ENCODE measurements around the gene RPS6KA6.

RPS6KA6 gene

DNA sequence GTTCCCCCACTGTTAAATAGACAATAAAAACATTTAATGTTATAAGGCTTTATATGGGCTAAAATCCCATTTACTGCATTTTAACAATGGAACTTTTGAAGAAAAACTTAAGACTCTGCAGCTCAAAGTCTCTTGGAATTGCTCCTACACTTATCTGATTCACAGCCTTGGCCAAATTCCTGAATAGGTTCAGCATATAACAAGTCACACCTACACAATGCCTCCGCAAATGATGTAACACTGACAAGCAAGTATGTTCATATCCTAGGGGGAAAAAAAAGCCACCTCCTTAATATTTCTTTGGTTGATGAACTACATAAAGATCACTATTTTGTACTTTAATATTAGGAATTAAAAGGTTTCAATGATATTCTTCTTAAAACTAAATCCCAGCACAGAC lies 34.5 kb downstream of the RPS6KA6 start (continued):
- TF ChIP-seq TCF4 (CRISPR knock-in tag; IDR thresholded peaks at IDR 0.05; ENCODE audit: borderline replicate concordance) = no peak
- no peak for TF ChIP-seq ESRRG (CRISPR knock-in tag; IDR thresholded peaks at IDR 0.05)
- TF ChIP-seq, protein P1, sequence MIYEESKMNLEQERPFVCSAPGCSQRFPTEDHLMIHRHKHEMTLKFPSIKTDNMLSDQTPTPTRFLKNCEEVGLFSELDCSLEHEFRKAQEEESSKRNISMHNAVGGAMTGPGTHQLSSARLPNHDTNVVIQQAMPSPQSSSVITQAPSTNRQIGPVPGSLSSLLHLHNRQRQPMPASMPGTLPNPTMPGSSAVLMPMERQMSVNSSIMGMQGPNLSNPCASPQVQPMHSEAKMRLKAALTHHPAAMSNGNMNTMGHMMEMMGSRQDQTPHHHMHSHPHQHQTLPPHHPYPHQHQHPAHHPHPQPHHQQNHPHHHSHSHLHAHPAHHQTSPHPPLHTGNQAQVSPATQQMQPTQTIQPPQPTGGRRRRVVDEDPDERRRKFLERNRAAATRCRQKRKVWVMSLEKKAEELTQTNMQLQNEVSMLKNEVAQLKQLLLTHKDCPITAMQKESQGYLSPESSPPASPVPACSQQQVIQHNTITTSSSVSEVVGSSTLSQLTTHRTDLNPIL (CRISPR knock-in tag; IDR thresholded peaks at IDR 0.05; ENCODE audit: low read depth) = no peak

DNA sequence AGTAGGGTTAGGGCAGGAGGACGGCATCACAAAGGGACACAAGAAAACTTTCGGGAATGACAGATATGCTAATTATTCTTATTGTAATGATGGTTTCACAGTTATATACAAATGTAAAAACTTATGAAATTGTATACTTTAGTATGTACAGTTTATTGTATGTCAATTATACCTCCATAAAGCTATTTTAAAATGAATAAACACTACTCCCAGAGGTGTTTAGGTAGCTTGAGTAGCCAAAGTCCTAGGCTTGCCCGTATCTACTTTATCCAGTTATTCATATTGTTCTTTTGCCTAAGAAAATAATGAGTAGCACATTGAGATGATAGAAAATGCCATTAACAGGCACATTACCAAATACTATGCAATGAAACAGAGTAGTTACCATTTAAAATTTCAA lies 43.0 kb downstream of the RPS6KA6 start:
- no peak for ATAC-seq
- no peak for TF ChIP-seq ZNF565 (CRISPR knock-in tag; conservative IDR thresholded peaks at IDR 0.05; ENCODE audit: low read depth)
- TF ChIP-seq TCF4 (CRISPR knock-in tag; IDR thresholded peaks at IDR 0.05; ENCODE audit: borderline replicate concordance) = no peak
- no peak for TF ChIP-seq TOX (CRISPR knock-in tag; IDR thresholded peaks at IDR 0.05; ENCODE audit: borderline replicate concordance)
- TF ChIP-seq, protein P2, sequence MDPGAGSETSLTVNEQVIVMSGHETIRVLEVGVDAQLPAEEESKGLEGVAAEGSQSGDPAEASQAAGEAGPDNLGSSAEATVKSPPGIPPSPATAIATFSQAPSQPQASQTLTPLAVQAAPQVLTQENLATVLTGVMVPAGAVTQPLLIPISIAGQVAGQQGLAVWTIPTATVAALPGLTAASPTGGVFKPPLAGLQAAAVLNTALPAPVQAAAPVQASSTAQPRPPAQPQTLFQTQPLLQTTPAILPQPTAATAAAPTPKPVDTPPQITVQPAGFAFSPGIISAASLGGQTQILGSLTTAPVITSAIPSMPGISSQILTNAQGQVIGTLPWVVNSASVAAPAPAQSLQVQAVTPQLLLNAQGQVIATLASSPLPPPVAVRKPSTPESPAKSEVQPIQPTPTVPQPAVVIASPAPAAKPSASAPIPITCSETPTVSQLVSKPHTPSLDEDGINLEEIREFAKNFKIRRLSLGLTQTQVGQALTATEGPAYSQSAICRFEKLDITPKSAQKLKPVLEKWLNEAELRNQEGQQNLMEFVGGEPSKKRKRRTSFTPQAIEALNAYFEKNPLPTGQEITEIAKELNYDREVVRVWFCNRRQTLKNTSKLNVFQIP (CRISPR knock-in tag; IDR thresholded peaks at IDR 0.05; ENCODE audit: borderline replicate concordance, low read depth) = no peak
- TF ChIP-seq ESRRG (CRISPR knock-in tag; IDR thresholded peaks at IDR 0.05) = no peak
- TF ChIP-seq RARB (CRISPR knock-in tag; IDR thresholded peaks at IDR 0.05) = no peak
- TF ChIP-seq ZC3H10 (CRISPR knock-in tag; IDR thresholded peaks at IDR 0.05) = no peak
- no peak for TF ChIP-seq ZFP30 (CRISPR knock-in tag; IDR thresholded peaks at IDR 0.05)
- TF ChIP-seq ARNTL (CRISPR knock-in tag; IDR thresholded peaks at IDR 0.05; ENCODE audit: borderline replicate concordance, low read depth) = no peak
- no peak for TF ChIP-seq ZNF8 (CRISPR knock-in tag; IDR thresholded peaks at IDR 0.05)
- TF ChIP-seq, protein P3, sequence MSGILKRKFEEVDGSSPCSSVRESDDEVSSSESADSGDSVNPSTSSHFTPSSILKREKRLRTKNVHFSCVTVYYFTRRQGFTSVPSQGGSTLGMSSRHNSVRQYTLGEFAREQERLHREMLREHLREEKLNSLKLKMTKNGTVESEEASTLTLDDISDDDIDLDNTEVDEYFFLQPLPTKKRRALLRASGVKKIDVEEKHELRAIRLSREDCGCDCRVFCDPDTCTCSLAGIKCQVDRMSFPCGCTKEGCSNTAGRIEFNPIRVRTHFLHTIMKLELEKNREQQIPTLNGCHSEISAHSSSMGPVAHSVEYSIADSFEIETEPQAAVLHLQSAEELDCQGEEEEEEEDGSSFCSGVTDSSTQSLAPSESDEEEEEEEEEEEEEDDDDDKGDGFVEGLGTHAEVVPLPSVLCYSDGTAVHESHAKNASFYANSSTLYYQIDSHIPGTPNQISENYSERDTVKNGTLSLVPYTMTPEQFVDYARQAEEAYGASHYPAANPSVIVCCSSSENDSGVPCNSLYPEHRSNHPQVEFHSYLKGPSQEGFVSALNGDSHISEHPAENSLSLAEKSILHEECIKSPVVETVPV (CRISPR knock-in tag; IDR thresholded peaks at IDR 0.05) = no peak
- TF ChIP-seq BACH2 (CRISPR knock-in tag; IDR thresholded peaks at IDR 0.05; ENCODE audit: borderline replicate concordance) = no peak

DNA sequence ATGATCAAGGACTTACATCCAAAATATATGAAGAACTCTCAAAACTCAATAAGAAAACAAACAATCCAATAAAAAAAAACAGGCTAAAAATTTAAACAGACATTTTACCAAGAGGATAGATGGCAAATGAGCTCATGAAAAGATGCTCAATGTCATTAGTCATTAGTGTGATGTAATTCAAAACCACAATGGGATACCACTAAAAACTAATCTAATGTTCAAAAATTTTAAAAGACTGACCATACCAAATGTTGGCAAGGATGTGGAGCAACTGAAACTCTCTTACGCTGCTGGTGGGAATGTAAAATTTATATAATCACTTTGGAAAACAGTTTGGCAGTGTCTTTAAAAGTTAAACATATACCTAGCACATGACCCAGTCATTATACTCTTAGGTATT lies 43.7 kb downstream of the RPS6KA6 start:
- ATAC-seq = no peak
- TF ChIP-seq TCF4 (CRISPR knock-in tag; IDR thresholded peaks at IDR 0.05; ENCODE audit: borderline replicate concordance) = no peak
- TF ChIP-seq, protein P4, sequence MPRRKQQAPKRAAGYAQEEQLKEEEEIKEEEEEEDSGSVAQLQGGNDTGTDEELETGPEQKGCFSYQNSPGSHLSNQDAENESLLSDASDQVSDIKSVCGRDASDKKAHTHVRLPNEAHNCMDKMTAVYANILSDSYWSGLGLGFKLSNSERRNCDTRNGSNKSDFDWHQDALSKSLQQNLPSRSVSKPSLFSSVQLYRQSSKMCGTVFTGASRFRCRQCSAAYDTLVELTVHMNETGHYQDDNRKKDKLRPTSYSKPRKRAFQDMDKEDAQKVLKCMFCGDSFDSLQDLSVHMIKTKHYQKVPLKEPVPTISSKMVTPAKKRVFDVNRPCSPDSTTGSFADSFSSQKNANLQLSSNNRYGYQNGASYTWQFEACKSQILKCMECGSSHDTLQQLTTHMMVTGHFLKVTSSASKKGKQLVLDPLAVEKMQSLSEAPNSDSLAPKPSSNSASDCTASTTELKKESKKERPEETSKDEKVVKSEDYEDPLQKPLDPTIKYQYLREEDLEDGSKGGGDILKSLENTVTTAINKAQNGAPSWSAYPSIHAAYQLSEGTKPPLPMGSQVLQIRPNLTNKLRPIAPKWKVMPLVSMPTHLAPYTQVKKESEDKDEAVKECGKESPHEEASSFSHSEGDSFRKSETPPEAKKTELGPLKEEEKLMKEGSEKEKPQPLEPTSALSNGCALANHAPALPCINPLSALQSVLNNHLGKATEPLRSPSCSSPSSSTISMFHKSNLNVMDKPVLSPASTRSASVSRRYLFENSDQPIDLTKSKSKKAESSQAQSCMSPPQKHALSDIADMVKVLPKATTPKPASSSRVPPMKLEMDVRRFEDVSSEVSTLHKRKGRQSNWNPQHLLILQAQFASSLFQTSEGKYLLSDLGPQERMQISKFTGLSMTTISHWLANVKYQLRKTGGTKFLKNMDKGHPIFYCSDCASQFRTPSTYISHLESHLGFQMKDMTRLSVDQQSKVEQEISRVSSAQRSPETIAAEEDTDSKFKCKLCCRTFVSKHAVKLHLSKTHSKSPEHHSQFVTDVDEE (CRISPR knock-in tag; IDR thresholded peaks at IDR 0.05) = no peak
- no peak for TF ChIP-seq ESRRG (CRISPR knock-in tag; IDR thresholded peaks at IDR 0.05)
- no peak for TF ChIP-seq ZC3H10 (CRISPR knock-in tag; IDR thresholded peaks at IDR 0.05)

DNA sequence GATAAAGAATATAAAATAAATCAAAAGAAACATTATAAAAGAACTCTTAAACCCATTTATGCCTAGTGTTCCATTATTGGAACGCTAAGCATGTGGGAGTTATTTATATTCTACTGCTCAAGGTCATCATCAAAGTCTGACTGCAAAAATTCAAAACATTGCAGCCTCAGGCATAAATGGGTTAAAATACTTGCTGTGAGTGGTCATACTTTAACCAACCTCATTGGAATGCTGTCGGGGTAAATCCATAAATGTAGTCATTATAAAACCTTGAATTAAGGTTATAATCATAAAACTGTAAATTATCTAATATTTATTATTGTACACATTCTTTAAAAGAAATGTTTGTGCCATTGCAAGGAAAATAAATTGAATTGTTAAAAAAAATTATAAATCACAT lies 55.0 kb downstream of the RPS6KA6 start:
- TF ChIP-seq CSDC2 (CRISPR knock-in tag; IDR thresholded peaks at IDR 0.05) = no peak
- TF ChIP-seq SNAI2 (CRISPR knock-in tag; IDR thresholded peaks at IDR 0.05) = no peak
- no peak for TF ChIP-seq ZNF8 (CRISPR knock-in tag; IDR thresholded peaks at IDR 0.05)
- TF ChIP-seq, protein P1 (CRISPR knock-in tag; IDR thresholded peaks at IDR 0.05; ENCODE audit: low read depth) = no peak
- no peak for TF ChIP-seq ARNTL (CRISPR knock-in tag; IDR thresholded peaks at IDR 0.05; ENCODE audit: borderline replicate concordance, low read depth)
- TF ChIP-seq, protein P3 (CRISPR knock-in tag; IDR thresholded peaks at IDR 0.05) = no peak
- TF ChIP-seq BACH2 (CRISPR knock-in tag; IDR thresholded peaks at IDR 0.05; ENCODE audit: borderline replicate concordance) = no peak
- TF ChIP-seq ZNF70 (CRISPR knock-in tag; IDR thresholded peaks at IDR 0.05) = no peak
- ATAC-seq = no peak
